NCI-H2227 treated with DMSO at 0.1 percent for 48 hours (cell line): Measurements from ENCODE around the gene MUC21.
"Not testable (repeated sequence)": the region's sequence is repeated elsewhere in the genome, so short reads cannot be mapped to it uniquely, and the experiment has no call there.

ENCODE experiments used
- DNase-seq: peaks from one replicate; lab custom pipeline; 2025; lab: John Stamatoyannopoulos, UW

MUC21 gene

GRCh38 chr6:31008165-31008564, 24.6 kb downstream of the MUC21 start:
- no peak for DNase-seq

- DNase-seq = no peak
Observed at GRCh38 chr6:31009731-31010130, 26.2 kb downstream of the MUC21 start.

GRCh38 chr6:31010393-31011060, 27.0 kb downstream of the MUC21 start, which contains the start of gene MUC22:
MUC22 (plus strand) TSS chr6:31010474; CDS start chr6:31010707, 233 bp downstream.
- no peak for DNase-seq

DNA sequence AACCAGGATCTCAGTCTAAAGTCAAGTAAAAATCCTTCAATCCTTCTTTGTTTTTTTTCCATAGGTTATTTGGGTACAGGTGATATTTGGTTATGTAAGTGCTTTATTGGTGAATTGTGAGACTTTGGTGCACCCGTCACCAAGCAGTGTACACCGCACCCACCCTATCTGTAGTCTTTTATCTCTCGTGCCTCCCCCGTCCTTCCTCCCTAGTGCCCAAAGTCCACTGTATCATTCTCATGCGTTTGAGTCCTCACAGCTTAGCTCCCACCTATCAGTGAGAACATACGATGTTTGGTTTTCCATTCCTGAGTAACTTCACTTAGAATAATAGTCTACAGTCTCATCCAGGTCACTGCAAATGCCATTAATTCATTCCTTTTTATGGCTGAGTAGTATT, 27.6 kb downstream of the MUC21 start:
- DNase-seq = no peak

- DNase-seq = no peak
Observed at GRCh38 chr6:31016659-31017299, 33.3 kb downstream of the MUC21 start.

- not testable (repeated sequence) for DNase-seq
Observed at GRCh38 chr6:31017436-31017835, 33.9 kb downstream of the MUC21 start.

- DNase-seq = no peak
Observed at GRCh38 chr6:31020057-31020456, 36.5 kb downstream of the MUC21 start.

GRCh38 chr6:31020631-31021255, 37.2 kb downstream of the MUC21 start:
- not testable (repeated sequence) for DNase-seq

- DNase-seq = not testable (repeated sequence)
Observed at GRCh38 chr6:31021705-31022531, 38.4 kb downstream of the MUC21 start.

- DNase-seq = no peak
Observed at GRCh38 chr6:31025595-31025994, 42.1 kb downstream of the MUC21 start.

- no peak for DNase-seq
Observed at GRCh38 chr6:31031095-31031494, 47.6 kb downstream of the MUC21 start.

- no peak for DNase-seq
Observed at GRCh38 chr6:31033075-31033474, 49.6 kb downstream of the MUC21 start.

GRCh38 chr6:31035862-31036497, 52.5 kb downstream of the MUC21 start:
- no peak for DNase-seq

DNA sequence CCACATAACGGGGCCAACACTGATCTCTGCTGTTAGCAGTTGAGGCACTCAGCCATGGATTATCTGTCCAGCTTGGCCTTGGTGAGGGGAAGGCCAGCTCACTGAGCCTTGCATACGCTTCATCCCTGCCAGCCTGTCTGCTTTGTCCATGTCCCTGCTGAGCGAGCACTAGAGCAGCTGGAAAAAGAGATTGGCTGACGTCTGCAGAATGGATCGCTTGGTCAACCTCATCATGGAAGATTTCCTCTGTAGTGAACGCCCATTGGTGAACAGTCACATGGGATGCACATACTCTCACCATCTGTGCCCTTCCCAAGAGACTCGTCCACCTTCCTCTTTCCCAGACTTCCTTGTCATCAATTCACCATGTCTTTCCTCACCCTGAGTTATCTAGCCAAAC, 53.7 kb downstream of the MUC21 start:
- no peak for DNase-seq

DNA sequence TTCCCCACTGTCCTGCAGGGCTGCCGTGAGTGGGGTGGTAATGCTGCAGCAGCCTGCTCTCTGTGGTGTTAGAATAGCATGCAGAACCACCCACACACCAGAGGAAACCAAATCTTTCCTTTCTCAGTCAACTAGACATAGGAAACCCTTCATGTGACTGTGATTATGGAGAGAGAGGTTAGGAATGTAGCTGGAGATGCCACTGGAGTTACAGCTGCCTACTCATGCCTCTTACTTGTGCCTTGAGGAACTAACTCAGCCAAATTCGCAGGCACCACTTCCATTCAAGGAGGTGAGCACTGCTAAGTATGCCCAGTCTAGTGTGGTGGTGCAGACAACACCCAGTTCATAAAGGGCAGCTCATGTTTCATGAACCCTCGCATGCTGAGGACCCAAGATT, 54.2 kb downstream of the MUC21 start:
- no peak for DNase-seq

DNA sequence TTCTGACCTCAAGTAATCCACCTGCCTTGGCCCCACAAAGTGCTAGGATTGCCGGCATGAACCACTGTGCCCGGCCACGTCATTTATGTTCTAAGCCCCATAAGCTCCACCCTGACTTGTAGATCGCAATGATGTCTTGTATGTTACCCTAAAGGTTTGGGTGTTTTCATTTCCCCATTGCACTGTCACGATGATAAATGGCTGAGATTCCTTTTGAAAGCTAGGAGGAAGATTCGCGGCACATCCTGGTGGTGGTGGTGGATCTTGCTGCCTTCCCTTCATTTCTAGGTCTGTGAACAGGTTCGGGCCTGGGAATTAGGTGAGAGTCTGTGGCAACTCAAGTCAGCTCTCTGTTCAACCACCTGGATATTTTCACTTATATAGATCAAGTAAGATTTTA, 55.0 kb downstream of the MUC21 start:
- no peak for DNase-seq
